SH-SY5Y (cell line): ENCODE results near the gene TUBA3C.

Source experiments
- GATA2 ChIP-seq: IDR thresholded peaks from 2 replicates; pipeline ENCODE4 v1.6.1; 2011; ENCODE audit warnings: mild to moderate bottlenecking, low read depth, low read length
- GATA3 ChIP-seq: IDR thresholded peaks from 2 replicates; pipeline ENCODE4 v1.6.1; 2011; ENCODE audit warnings: low read depth, mild to moderate bottlenecking, low read length, moderate library complexity

Gene TUBA3C

GRCh38 chr13:19150712-19151228 is 30.9 kb downstream of the TUBA3C start:
- TF ChIP-seq GATA3, result no peak
- TF ChIP-seq GATA2, result no peak

GRCh38 chr13:19150226-19150625 is 31.4 kb downstream of the TUBA3C start:
- TF ChIP-seq GATA3 (no peak), GATA2 (no peak)

GRCh38 chr13:19148561-19148960 is 33.1 kb downstream of the TUBA3C start:
- TF ChIP-seq GATA2 (no peak), GATA3 (no peak)
